H9 (cell line): ENCODE results near the gene UBP1. TPM values are rescaled to one million over a fixed set of nuclear protein-coding genes. Genes with fewer than 3 reads are reported as not detected.

ENCODE experiments used
- DNase-seq: peaks from one replicate; pipeline ENCODE4 v3.0.0-alpha.2; 2017
- H2AFZ ChIP-seq: one replicate; pipeline ENCODE4 v1.6.1; 2013; ENCODE audit warnings: mild to moderate bottlenecking, low read length, control low read depth, moderate library complexity
- H2AK5ac ChIP-seq: 2 replicates; pipeline ENCODE4 v1.6.1; 2013; ENCODE audit warnings: low read length, control low read depth, mixed read lengths; ENCODE audit not compliant: insufficient read length
- H2BK120ac ChIP-seq: one replicate; pipeline ENCODE4 v1.6.1; 2013; ENCODE audit warnings: low read depth, mild to moderate bottlenecking, low read length, control low read depth, inconsistent platforms; ENCODE audit not compliant: poor library complexity, severe bottlenecking
- H2BK12ac ChIP-seq: 2 replicates; pipeline ENCODE4 v1.6.1; 2013; ENCODE audit warnings: low read length, control low read depth, mixed read lengths, low read depth; ENCODE audit not compliant: insufficient read length
- H2BK15ac ChIP-seq: 2 replicates; pipeline ENCODE4 v1.6.1; 2013; ENCODE audit warnings: low read depth, low read length, control low read depth
- H2BK20ac ChIP-seq: one replicate; pipeline ENCODE4 v1.6.1; 2013; ENCODE audit warnings: low read depth, mild to moderate bottlenecking, low read length, control low read depth, inconsistent platforms; ENCODE audit not compliant: poor library complexity, severe bottlenecking
- H2BK5ac ChIP-seq: 2 replicates; pipeline ENCODE4 v1.6.1; 2013; ENCODE audit warnings: low read length, control low read depth, mixed read lengths; ENCODE audit not compliant: insufficient read length
- H3K14ac ChIP-seq: 2 replicates; pipeline ENCODE4 v1.6.1; 2013; ENCODE audit warnings: low read length, control low read depth; ENCODE audit not compliant: insufficient read depth
- H3K18ac ChIP-seq: 2 replicates; pipeline ENCODE4 v1.6.1; 2013; ENCODE audit warnings: low read depth, mild to moderate bottlenecking, mixed read lengths, low read length, control low read depth; ENCODE audit not compliant: insufficient read length
- H3K23ac ChIP-seq: 2 replicates; pipeline ENCODE4 v1.6.1; 2013; ENCODE audit warnings: low read length, control low read depth, mixed read lengths, low read depth; ENCODE audit not compliant: insufficient read length
- H3K23me2 ChIP-seq: 2 replicates; pipeline ENCODE4 v1.6.1; 2013; ENCODE audit warnings: low read depth, mild to moderate bottlenecking, mixed read lengths, low read length, control low read depth; ENCODE audit not compliant: insufficient read length, poor library complexity, severe bottlenecking
- H3K27ac ChIP-seq: 2 replicates; pipeline ENCODE4 v1.5.1; 2013; ENCODE audit warnings: low read length, control low read depth, mixed read lengths, low read depth; ENCODE audit not compliant: insufficient read length
- H3K27me3 ChIP-seq: 2 replicates; pipeline ENCODE4 v1.6.1; 2013; ENCODE audit warnings: low read length, control low read depth, inconsistent platforms; ENCODE audit not compliant: insufficient read depth
- H3K4ac ChIP-seq: 2 replicates; pipeline ENCODE4 v1.6.1; 2013; ENCODE audit warnings: low read depth, mild to moderate bottlenecking, control low read depth, inconsistent platforms, low read length, moderate library complexity
- H3K4me1 ChIP-seq: 2 replicates; pipeline ENCODE4 v1.6.1; 2013; ENCODE audit warnings: low read length, control low read depth, inconsistent platforms; ENCODE audit not compliant: insufficient read depth
- H3K4me2 ChIP-seq: 2 replicates; pipeline ENCODE4 v1.6.1; 2013; ENCODE audit warnings: low read length, control low read depth, mixed read lengths; ENCODE audit not compliant: insufficient read length, insufficient read depth
- H3K56ac ChIP-seq: 2 replicates; pipeline ENCODE4 v1.6.1; 2013; ENCODE audit warnings: low read depth, mild to moderate bottlenecking, mixed read lengths, low read length, control low read depth; ENCODE audit not compliant: insufficient read length
- H3K79me1 ChIP-seq: 2 replicates; pipeline ENCODE4 v1.6.1; 2013; ENCODE audit warnings: low read depth, mild to moderate bottlenecking, moderate library complexity, low read length, control low read depth, inconsistent platforms; ENCODE audit not compliant: insufficient read depth, poor library complexity, severe bottlenecking
- H3K79me2 ChIP-seq: 2 replicates; pipeline ENCODE4 v1.6.1; 2013; ENCODE audit warnings: low read length, control low read depth, inconsistent platforms; ENCODE audit not compliant: insufficient read depth
- H3K9ac ChIP-seq: 2 replicates; pipeline ENCODE4 v1.6.1; 2013; ENCODE audit warnings: low read length, control low read depth, mixed read lengths; ENCODE audit not compliant: insufficient read length; ENCODE audit errors: extremely low read depth
- H3K9me3 ChIP-seq: one replicate; pipeline ENCODE4 v1.6.1; 2013; ENCODE audit warnings: low read depth, low read length, inconsistent platforms; ENCODE audit not compliant: control insufficient read depth
- H3T11ph ChIP-seq: one replicate; pipeline ENCODE4 v1.6.1; 2013; ENCODE audit warnings: mild to moderate bottlenecking, low read length, control low read depth, inconsistent platforms
- H4K20me1 ChIP-seq: one replicate; pipeline ENCODE4 v1.6.1; 2013; ENCODE audit not compliant: control insufficient read depth, insufficient read length, insufficient read depth
- H4K5ac ChIP-seq: 2 replicates; pipeline ENCODE4 v1.6.1; 2013; ENCODE audit warnings: low read depth, mild to moderate bottlenecking, mixed read lengths, low read length, control low read depth; ENCODE audit not compliant: insufficient read length
- H4K8ac ChIP-seq: replicated peaks from 2 replicates; pipeline ENCODE4 v1.6.1; 2013; ENCODE audit warnings: low read length, control low read depth, mixed read lengths, low read depth; ENCODE audit not compliant: insufficient read length
- H4K91ac ChIP-seq: 2 replicates; pipeline ENCODE4 v1.6.1; 2013; ENCODE audit warnings: low read depth, mild to moderate bottlenecking, moderate library complexity, mixed read lengths, low read length, control low read depth; ENCODE audit not compliant: insufficient read length
- H3K27ac Mint-ChIP-seq, 3 experiments: 2 replicates in 2 of 3; 3 replicates in 1 of 3; pipeline ENCODE4 v1.8.0; 2020 to 2021; ENCODE audit warnings: mixed read lengths in 3 of 3, mild to moderate bottlenecking in 1 of 3, moderate library complexity in 1 of 3
- H3K27me3 Mint-ChIP-seq: 2 replicates; pipeline ENCODE4 v1.8.0; 2021; ENCODE audit warnings: low read depth, mild to moderate bottlenecking, moderate library complexity, mixed read lengths
- H3K36me3 Mint-ChIP-seq, 3 experiments: 2 replicates in 2 of 3; 3 replicates in 1 of 3; pipeline ENCODE4 v1.8.0; 2020 to 2021; ENCODE audit warnings: low read depth in 3 of 3, mixed read lengths in 3 of 3; ENCODE audit not compliant: insufficient read depth in 1 of 3
- H3K4me1 Mint-ChIP-seq, 2 experiments: 2 replicates each; pipeline ENCODE4 v1.8.0; 2020; ENCODE audit warnings: mixed read lengths in 2 of 2
- H3K4me3 Mint-ChIP-seq, 2 experiments: 2 replicates in 1 of 2; 3 replicates in 1 of 2; pipeline ENCODE4 v1.8.0; 2020 to 2021; ENCODE audit warnings: mild to moderate bottlenecking in 2 of 2, mixed read lengths in 2 of 2, moderate library complexity in 1 of 2
- H3K9me3 Mint-ChIP-seq, 2 experiments: 2 replicates in 1 of 2; 3 replicates in 1 of 2; pipeline ENCODE4 v1.8.0; 2020; ENCODE audit warnings: mild to moderate bottlenecking in 2 of 2, mixed read lengths in 2 of 2, moderate library complexity in 1 of 2
- WGBS: extraction: QIAGEN DNeasy Blood & Tissue Kit; methylation state at CpG from one replicate; pipeline ENCODE4 v1.1.7; 2013; ENCODE audit warnings: missing lambda C conversion rate, low lambda C conversion rate, mixed read lengths; ENCODE audit not compliant: insufficient read length; ENCODE audit errors: extremely low coverage; 5-methylcytosine and 5-hydroxymethylcytosine counted together
- total RNA-seq: library from RNA; stranded (reverse); gene quantifications from 2 replicates; pipeline ENCODE4 v1.2.1, GENCODE V29; 2021
- TF ChIP-seq, protein P1 (sequence below): fragments of 200-600 bp; sonication (generic); conservative IDR thresholded peaks from 3 replicates; pipeline ENCODE4 v1.8.0; 2021; ENCODE audit warnings: antibody characterized with exemption, mild to moderate bottlenecking

UBP1 gene
- total RNA-seq, 1 experiment from 2014 or later, result 103 TPM

DNA sequence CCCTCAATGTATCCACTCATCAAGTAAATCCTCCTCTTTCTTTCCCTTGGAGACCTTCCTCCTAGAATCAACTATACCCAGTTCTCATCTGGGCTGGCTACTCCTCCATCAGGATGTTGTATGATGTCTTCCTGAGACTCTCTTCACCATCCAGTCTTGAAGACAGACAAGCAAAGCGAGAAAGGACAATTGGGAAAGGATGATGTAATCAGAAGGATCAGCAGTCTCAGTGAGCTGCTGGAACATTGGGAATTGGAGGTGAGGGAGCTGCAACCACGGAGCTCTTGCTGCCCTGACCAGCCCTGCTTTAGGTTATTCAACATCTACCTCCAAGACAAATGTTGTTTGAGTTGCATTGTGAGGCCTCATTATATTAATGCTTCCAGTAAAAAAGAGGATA, 48.0 kb upstream of the UBP1 start:
- no peak overlapping the region for H3K4me2 ChIP-seq
- H4K5ac ChIP-seq, result no peak overlapping the region
- H3K79me2 ChIP-seq, result no peaks in the 10 kb centered on the region
- H3K9me3 ChIP-seq, result no peaks in the 10 kb centered on the region
- Mint-ChIP-seq H3K27me3 (no peaks in the 10 kb centered on the region), H3K27ac (no peak overlapping the region; a peak in 1 of 7 replicates), H3K36me3 (no peaks in the 10 kb centered on the region), H3K9me3 (peaks cover 3% of the 10 kb centered on the region in 2 experiments; a peak in 3 of 5 replicates), H3K4me3 (no peak overlapping the region), H3K4me1 (peaks cover 4 to 6% of the 10 kb centered on the region in 2 experiments; a peak in 3 of 4 replicates)
- H3K27me3 ChIP-seq, result no peaks in the 10 kb centered on the region
- DNase-seq, result no peak
- H2BK12ac ChIP-seq, result no peak overlapping the region
- H3K4ac ChIP-seq, result no peak overlapping the region
- no peaks in the 10 kb centered on the region for H4K20me1 ChIP-seq
- H2BK5ac ChIP-seq, result no peak overlapping the region
- H3K18ac ChIP-seq, result no peak overlapping the region
- H3K56ac ChIP-seq, result no peak overlapping the region
- H3K4me1 ChIP-seq, result no peaks in the 10 kb centered on the region
- no peak overlapping the region for H3K27ac ChIP-seq
- H4K91ac ChIP-seq, result no peak overlapping the region
- no peaks in the 10 kb centered on the region for H3K23me2 ChIP-seq
- TF ChIP-seq, protein P1, sequence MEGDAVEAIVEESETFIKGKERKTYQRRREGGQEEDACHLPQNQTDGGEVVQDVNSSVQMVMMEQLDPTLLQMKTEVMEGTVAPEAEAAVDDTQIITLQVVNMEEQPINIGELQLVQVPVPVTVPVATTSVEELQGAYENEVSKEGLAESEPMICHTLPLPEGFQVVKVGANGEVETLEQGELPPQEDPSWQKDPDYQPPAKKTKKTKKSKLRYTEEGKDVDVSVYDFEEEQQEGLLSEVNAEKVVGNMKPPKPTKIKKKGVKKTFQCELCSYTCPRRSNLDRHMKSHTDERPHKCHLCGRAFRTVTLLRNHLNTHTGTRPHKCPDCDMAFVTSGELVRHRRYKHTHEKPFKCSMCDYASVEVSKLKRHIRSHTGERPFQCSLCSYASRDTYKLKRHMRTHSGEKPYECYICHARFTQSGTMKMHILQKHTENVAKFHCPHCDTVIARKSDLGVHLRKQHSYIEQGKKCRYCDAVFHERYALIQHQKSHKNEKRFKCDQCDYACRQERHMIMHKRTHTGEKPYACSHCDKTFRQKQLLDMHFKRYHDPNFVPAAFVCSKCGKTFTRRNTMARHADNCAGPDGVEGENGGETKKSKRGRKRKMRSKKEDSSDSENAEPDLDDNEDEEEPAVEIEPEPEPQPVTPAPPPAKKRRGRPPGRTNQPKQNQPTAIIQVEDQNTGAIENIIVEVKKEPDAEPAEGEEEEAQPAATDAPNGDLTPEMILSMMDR, result no peak
- no peak overlapping the region for H2AK5ac ChIP-seq
- no peak overlapping the region for H2BK15ac ChIP-seq
- no peak overlapping the region for H3K14ac ChIP-seq
- H3T11ph ChIP-seq, result no peak overlapping the region
- no peak overlapping the region for H2BK120ac ChIP-seq
- no peak overlapping the region for H3K9ac ChIP-seq
- no peak overlapping the region for H2BK20ac ChIP-seq
- H2AFZ ChIP-seq, result no peak overlapping the region
- no peaks in the 10 kb centered on the region for H3K79me1 ChIP-seq
- no peak overlapping the region for H4K8ac ChIP-seq
- WGBS, result no CpG with 5 or more reads among the region's 2 CpGs
- no peak overlapping the region for H3K23ac ChIP-seq
